Midbrain (tissue), 1 donor: ENCODE measurements around the gene MFSD6.
"Not testable (repeated sequence)": the region's sequence is repeated elsewhere in the genome, so short reads cannot be mapped to it uniquely, and the experiment has no call there.

ENCODE experiments used
- DNase-seq: peaks from one replicate; lab custom pipeline; 2025; lab: John Stamatoyannopoulos, UW

Gene MFSD6

DNA sequence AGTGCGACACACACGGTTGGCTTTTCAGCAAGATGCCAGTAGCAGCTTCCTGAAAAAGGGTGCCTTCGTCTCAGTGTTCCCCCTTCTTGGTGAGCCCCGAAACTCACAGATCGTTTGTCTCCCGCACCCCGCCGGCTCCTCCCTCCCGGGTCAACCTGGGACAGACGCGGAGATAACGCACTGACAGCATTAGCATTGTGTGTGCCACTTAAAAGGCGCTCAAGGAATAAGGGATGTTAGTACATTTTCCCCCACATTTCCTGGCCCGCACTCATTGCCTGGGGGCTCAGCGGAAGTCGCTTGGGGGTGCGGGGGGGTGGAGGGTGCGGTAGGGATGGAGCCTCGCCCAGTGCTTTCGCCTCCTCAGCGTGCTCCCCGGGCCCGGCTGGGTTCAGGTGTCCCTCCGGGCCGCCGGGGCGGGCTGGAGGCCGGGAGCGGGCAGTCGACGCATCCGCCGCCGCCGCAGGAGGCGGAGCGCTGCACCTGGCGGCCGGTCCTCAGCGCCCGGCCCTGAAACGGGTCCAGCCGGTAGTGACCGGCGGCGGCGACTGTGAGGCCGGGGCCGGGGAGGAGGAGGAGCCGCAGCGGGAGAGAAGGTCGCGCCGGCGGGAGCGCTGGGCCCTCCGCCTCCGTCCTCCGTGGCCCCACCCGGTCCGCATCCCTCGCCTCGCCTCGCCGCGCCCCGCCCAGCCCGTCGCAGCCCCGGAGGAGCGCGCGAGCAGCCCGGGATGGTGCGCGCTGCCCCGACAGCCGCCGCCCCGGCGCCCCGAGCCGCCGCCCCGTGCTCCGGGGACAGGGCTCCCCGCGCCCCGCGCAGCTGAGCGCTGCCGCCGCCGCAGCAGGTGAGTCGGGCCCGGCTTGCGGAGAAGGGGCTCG is at the start of gene MFSD6:
MFSD6 (plus strand) TSS at position 694 of the 876 bp plus-strand sequence. CDS start 27,675 bp downstream, outside the sequence.
- peak; percentile 60 for DNase-seq

DNA sequence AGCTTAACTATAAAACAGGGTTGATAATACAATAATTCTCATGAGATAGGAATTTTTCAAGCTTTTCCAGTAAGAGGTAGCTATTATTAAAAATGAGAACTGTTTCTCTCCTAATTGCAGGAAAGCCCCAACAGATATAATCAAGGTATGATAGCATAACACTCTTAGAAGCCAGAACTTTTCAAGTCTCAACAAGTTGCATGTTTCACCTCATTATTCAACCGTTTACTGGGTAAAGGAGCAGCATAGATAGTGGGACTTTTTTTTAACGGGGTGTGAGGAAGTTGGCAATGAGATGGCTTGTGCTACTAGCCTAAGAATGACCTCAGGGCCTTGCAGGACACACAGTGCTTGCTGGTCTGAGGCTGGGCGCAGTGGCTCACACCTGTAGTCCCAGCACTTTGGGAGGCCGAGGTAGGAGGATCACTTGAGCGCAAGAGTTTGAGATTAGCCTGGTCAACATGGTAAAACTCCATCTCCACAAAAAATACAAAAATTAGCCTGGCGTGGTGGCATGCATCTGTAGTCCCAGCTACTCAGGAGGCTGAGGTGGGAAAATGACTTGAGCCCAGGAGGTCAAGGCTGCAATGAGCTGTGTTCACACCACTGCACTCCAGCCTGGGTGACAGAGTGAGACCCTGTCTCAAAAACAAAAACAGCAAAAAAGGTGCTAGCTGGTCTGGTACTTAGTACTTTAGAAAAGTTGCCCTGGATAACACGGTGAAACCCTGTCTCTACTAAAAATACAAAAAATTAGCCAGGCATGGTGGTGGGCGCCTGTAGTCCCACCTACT is 49.3 kb upstream of the MFSD6 start:
- DNase-seq, result not testable (repeated sequence)

DNA sequence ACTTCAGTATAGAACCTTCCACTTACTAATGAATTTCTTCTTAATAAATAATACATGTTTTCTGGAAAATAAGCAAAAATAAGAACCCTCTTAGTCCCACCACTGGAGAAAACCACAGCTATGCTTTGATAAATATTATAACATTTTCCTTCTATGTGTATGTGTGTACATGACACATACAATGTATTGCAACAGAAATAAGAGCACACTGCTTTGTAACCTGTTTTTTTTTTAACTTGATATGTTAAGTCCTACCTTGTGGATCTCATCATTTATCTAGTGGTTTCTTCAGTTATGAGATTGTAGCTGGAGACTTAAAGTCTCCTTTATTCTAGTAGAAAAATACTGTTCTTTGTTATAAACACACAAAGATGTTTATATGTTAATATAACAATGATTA is 47.6 kb upstream of the MFSD6 start:
- no peak for DNase-seq

DNA sequence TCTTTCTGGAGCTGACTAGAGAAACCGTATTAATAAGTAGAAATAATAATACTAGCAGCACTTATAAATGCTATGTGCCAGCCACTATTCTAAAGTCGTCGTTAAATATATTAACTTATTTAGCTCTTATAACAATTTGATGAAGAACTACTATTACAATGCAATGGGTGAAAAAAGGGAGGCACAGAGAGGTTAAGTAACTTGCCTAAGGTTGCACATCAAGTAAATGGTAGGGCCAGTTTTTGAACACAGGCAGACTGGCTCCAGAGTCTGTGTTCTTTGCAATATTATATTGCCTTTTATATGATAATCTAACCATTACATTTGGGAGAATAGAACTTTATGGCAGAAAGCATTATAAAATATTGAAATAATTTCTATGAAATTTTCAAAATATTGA is 47.2 kb upstream of the MFSD6 start:
- no peak for DNase-seq

DNA sequence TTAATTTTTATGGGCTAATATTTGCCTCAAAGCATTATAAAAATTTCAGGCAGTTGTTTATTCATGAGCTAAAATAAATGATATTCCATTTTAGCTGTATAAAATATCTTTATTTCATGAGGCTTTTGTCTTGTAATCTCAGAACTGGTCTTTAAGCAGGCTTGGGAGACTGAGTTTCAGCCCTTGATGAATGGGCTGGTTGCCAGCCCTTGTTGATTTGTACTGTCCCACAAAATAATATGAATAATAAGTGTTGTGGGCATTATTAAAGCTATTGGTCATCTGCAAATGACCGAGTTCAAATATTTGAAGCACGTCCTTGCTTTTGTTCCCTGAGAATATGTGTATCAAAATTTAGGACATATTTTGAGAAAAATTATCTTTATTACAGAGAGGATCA is 46.6 kb upstream of the MFSD6 start:
- DNase-seq, result no peak

DNA sequence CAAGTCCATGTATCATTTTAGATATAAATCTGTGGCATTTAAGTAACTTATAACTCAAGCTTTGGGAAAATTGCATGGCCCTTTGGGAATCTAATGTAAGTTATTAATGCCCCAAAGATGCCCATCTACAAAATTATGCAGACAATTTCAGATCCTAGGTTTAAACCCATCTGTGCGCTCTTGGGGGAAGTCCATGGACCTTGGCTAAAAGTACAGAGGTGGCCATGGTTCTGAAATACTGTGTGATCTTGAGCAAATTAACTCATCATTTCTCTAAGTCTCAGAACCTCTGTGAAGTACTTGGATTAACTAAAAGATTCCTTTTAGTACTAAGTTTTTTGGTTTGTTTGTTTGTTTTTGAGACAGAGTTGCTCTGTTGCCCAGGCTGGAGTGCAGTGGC is 45.3 kb upstream of the MFSD6 start:
- no peak for DNase-seq

DNA sequence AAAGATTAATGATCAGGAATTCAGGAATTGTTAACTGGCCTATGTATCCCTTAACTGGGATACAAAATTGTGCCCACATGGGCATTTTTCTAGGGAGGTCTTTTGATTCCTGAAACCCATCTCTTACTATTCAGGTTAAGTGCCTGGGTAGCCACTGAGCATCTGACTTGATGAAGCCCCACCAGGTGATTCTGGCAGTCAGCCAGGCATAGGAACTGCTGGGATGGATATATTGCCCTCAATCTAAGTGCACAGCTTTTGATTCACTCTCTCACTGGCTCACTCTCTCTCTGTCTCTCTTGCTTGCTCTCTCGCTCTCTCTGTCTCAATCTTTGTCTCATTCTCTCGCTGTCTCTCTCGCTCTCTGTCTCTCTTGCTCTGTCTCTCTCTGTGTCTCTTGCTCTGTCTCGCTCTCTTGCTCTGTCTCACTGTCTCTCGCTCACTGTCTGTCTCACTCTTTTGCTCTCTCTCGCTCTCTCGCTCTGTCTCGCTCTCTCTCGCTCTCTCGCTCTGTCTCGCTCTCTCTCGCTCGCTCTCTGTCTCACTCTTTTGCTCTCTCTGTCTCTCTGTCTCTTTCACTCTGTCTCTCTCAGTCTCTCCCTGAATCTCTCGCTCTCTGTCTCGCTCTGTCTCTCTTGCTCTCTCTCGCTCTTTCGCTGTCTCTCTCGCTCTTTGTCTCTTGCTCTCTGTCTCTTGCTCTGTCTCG is 42.5 kb upstream of the MFSD6 start:
- DNase-seq, result no peak

DNA sequence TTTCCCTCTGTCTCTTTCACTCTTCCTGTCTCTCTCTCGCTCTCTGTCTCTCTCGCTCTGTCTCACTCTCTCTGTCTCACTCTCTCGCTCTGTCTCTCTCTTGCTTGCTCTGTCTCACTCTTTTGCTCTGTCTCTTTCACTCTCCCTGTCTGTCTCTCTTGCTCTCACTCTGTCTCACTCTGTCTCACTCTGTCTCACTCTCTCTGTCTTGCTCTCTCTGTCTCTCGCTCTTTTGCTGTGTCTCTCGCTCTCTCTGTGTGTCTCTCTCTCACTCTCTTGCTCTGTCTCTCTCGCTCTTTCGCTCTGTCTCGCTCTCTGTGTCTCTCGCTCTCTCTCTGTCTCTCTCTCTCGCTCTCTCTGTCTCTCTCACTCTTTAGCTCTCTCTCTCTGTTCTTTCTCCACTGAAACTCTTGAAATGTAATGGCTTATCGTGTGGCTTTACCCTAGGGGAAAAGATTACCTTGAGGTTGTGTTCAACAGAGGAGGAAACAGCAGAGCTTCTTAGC is 41.9 kb upstream of the MFSD6 start:
- DNase-seq, result no peak

DNA sequence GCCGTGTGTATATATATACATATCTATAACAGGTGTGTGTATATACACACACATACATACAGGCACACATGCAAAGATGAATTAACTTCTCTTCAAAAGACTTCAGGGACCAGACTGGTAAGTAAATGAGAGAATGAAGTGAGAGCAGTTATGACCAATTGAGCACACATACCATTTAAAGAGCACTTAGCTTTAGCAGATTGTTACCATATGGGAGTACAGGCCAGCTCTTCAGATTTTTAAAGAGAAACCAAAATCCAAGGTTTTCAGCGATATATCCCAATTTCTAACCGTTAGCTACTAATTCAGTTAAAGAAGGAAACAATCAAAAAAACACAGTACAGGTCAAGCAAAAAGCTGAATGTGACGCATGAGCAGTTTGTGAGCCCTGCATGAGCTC is 41.1 kb upstream of the MFSD6 start:
- no peak for DNase-seq

DNA sequence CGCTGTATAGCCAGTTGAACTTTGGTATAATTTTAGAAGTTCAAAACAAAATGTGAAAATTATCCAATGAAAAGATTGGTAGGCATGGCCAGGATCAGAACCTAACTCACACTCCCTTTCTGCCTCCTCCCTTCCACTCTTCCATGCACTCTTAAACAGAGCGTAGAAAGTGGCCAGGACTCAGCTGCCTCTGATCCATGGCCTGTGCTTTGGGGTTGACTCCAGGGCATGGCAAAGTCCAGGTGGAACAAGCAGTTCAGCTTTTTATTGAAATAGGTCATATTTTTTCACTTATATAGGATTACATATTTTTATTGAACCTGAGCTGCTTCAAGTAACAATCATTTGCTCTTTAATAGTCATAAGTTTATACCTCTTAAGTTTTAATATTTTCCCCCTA is 38.5 kb upstream of the MFSD6 start:
- DNase-seq, result no peak

DNA sequence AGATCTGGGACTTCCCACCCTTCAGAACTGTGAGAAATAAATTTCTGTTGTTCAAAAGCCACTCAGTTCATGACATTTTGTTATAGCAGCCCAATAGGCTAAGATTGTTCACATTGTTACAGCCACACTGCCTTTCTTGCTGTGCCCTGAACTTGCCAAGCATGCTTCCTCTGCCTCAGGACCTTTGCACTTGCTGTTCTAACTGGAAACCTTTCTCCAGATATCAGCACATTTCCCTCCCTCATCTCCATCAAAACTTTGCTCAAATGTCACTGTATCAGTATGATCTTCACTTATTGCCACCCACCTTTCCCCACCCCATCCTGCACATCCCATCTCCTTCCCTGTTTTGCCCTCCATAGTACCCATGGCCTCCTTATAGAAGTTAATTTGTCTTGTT is 32.1 kb upstream of the MFSD6 start:
- no peak for DNase-seq

DNA sequence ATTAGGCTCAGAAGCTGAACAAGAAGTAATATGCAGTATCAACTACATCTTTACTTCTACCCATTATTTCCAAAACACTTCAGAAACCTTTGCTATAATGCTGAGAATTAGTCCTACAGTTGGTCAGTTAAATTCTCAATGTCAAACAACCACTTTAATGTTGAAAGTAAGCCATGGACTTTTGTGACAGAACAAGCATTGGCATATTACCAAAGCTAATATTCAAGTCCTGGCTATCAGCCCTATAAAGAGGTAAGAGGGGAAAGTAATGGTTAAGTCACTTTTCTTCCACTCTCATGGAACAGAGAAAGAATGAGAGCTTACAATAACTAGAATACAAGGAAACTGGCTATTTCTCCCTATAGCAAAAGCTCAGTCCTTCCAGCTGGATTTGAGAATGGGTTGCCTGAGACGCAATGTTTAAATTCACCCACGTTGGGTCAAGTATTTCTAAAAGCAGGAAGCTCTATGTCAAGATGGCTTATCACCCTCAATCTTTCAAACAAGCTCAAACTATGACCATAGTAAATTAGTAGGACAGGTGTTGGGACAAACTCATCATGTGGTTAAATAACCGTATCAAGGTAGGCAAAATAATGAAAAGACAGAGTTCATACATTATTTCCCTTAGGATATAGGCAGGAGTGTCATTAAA is 31.4 kb upstream of the MFSD6 start:
- no peak for DNase-seq

DNA sequence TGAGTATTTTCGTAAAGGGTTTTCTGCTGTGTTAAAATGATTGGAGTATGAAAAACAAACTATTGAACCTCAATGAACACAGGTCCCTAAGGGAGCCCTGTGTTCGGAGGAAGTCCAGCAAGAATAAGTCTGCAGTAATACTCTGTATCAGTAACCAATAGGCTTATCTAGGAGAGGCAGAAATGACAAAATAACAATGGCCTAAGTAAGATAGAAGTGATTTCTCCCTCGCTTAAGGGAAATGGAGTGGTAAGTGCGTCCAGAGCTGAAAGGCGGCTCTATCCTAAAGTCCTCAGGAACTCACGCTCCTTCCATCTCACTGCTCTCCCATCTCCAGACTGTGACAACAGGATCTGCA is 29.3 kb upstream of the MFSD6 start:
- DNase-seq, result no peak

DNA sequence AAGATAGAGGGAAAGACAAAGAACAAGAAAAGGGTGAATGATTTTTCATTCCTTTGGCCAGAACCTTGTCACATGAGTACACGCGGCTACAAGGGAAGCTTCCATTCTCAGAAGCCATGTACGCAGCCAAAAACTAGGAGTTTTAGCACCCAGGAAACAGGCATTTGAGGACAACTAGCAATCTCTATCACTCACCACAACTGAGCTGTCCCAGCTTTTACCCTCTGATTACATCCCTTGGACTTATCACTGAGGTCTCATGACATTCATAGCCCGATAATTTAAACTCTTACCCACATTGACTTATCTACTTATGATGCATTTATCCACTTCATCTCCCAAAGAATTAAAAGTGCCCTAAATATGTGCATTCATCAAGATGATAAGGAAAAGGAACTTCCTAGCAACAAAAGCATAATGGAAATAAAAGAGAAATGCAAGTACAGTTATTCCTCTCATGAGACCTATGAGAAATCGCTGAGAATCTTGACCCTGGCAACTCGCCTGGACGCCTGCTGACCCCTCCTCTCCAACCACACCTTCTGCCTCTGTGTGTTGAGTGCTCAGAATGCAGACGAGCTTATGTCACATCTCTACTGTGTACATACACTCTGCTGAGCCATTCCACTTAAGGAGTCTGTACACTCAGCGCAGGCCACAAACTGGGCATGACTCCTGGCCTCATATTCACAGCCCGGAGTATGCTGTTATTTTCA is 28.7 kb upstream of the MFSD6 start:
- DNase-seq, result no peak

DNA sequence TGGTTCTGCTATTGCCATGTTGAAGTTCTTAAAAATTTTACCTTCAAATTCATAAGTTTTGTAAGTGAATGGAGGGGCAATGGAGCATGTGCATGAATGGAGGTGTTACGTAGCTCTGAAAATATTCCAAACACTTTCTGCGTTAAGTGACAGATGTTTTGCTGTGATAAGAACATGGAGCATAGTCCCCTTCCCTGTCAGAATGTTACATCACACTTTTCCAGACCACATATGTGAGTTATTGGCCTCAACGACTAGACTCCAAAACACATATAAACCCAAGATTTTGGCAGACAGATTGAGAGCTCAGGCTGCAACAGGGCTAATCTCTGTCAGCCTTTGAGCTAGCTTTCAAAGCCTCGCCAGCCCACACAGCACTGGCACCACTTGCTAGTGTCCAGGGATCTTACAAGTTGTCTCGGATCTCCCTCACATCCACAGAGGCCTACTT is 27.2 kb upstream of the MFSD6 start:
- no peak for DNase-seq

DNA sequence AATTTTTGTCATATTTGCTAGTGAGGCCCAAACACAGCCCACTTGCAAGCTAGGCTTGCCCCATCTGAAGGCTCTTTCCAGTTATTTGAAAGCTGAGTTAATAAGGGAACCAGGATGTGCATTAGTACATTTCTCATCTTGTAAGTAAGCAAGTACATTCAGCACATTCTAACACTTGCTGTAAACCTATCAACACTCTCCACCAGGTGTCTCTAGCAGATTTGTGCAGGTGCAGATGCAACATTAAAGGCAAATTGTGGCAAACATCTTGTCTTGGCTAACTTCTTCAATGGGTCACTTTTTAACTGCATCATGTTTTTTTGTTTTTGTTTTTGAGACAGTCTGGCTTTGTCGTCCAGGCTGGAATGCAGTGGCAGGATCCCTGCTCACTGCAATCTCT is 25.3 kb upstream of the MFSD6 start:
- DNase-seq, result peak; percentile 20

DNA sequence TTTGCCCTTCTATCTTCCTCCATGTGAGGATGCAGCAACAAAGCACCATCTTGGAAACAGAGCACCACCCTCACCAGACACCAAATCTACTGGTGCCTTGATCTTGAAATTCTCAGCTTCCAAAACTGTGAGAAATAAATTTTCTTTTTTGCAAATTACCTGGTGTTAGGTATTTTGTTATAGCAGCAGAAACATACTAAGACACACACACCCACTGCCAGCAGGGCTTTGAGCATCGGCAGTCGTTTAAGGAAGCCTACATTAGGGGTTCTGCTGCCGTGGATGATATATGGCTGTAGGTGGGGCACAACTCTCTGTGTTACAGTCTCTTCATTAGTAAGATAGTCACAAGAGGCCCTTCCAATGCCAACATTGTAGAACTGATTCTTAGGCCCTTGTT is 20.7 kb upstream of the MFSD6 start:
- DNase-seq, result no peak

DNA sequence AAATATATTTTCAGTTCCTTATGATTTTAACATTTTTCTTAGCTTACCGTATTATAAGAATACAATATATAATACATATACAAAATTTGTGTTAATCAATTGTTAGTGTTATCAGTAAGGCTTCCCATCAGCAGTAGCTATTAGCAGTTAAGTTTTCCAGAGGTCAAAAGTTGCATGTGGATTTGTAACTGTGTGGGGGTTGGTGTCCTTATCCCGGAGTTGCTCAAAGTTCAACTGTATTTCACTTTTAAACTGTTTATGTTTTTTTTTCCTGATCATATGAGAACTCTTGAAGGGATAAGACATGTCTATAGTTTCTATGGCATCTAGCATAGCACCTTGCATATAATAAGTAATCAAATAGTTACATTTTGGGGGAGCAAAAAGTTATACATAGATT is 11.9 kb upstream of the MFSD6 start:
- no peak for DNase-seq

DNA sequence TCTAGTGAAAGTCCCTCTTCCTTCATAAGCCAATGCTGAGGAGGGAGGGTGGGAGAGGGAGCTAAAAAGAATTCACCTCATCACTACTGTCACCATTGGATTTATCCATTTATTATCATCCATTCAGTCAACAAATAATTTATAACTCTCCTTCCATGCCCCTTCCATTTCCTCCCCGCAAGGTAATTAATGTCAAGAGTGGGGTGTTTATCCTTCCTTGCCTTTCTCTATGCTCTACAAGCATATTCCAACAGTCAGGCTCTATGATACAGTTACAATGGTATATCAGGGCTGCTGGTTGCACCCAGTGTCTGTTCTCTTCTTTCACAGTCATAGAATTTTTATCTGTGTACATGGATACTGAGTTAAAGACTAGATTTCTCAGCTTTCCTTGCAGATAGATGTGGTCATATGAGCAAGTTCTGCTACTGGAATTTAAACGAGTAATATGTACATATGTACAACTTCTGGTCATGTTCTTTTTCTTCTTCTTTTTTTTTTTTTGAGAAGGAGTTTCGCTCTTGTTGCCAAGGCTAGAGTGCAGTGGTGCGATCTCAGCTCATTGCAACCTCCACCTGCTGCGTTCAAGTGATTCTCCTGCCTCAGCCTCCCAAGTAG is 5.1 kb upstream of the MFSD6 start:
- no peak for DNase-seq

DNA sequence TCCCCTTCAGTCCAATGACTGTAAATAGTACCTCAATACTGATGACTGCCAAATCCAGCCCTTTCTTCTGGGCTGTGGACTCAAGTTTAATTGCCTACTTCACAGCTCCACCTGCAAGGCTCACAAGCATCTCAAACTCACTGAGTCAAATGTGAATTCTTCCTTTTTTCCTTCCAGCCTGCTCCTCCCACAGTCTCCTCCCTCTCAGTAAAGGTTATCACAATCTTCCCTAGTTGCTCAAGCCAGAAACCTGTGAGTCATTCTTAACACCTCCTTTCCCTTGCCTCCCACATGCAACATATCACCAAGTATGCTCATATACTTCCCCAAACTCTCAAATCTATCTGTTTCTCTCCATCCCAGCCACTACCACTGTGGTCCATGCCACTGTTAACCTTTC is 3.7 kb upstream of the MFSD6 start:
- DNase-seq, result no peak

DNA sequence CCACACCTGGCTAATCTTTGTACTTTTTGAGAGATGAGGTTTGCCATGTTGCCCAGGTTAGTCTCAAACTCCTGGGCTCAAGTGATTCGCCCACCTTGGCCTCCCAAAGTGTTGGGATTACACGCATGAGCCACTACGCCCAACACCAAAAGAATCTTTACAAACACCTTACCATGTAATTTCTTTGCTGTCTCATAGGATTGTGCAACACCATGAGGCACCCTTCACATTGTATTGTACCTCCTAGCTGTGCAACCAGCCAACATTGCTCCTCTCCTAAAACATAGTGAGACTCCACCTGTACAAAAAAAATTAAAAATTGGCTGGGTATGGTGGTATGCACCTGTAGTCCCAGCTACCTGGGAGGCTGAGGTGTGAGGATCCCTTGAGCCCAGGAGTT is 3.1 kb upstream of the MFSD6 start:
- DNase-seq, result no peak
